HL-60 (cell line): Measurements from ENCODE around the gene TMPRSS11F.

Experiments used
- GABPA ChIP-seq: IDR thresholded peaks from 2 replicates; pipeline ENCODE4 v1.6.1; 2012; ENCODE audit warnings: low read depth
- TF ChIP-seq, protein P1 (sequence below): IDR thresholded peaks from one replicate; pipeline ENCODE4 v1.5.1; 2011; ENCODE audit warnings: low read length, control low read depth, inconsistent platforms; ENCODE audit not compliant: insufficient read depth

DNA sequence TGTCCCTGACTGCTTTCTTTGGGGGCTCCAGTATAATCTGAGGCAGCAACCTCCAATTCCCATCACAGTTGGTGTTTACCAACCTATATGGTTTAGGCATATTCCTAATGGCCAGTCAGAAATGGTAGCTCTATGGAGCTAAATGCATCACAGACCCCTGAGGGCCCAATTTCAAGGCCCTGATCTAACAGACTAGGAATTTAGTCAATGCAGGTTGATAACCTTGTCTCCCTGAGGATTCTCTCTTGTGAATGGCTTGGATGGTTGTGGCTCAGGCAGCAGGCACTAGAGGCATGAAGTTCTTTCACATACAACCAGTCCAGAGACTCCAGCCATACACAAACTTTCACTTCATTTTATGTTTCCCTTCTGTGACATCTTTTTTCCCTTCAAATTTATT is 59.4 kb downstream of the TMPRSS11F start:
- TF ChIP-seq GABPA, result no peak
- TF ChIP-seq, protein P1, sequence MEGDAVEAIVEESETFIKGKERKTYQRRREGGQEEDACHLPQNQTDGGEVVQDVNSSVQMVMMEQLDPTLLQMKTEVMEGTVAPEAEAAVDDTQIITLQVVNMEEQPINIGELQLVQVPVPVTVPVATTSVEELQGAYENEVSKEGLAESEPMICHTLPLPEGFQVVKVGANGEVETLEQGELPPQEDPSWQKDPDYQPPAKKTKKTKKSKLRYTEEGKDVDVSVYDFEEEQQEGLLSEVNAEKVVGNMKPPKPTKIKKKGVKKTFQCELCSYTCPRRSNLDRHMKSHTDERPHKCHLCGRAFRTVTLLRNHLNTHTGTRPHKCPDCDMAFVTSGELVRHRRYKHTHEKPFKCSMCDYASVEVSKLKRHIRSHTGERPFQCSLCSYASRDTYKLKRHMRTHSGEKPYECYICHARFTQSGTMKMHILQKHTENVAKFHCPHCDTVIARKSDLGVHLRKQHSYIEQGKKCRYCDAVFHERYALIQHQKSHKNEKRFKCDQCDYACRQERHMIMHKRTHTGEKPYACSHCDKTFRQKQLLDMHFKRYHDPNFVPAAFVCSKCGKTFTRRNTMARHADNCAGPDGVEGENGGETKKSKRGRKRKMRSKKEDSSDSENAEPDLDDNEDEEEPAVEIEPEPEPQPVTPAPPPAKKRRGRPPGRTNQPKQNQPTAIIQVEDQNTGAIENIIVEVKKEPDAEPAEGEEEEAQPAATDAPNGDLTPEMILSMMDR, result no peak
